GM23338 (cell line): ENCODE data around the gene SERINC5. TPM values are rescaled to one million over a fixed set of nuclear protein-coding genes. Genes with fewer than 3 reads are reported as not detected.

Experiments
- ATAC-seq: fragments of 200-7000 bp; cut with Tn5 transposase; 3 replicates; pipeline ENCODE4 v1.9.1; 2020
- DNase-seq: peaks from one replicate; pipeline ENCODE4 v3.0.0-alpha.2; 2015; ENCODE audit warnings: low spot score
- H2AFZ ChIP-seq: fragments of 200-600 bp; sonication (generic); 2 replicates; pipeline ENCODE4 v1.8.0; 2016; ENCODE audit warnings: antibody characterized with exemption, mild to moderate bottlenecking, moderate library complexity
- H3F3A ChIP-seq: fragments of 200-600 bp; sonication (generic); replicated peaks from 2 replicates; pipeline ENCODE4 v1.8.0; 2017; ENCODE audit warnings: antibody characterized with exemption, mixed run types, low read depth
- H3K27ac ChIP-seq: fragments of 200-600 bp; sonication (generic); 2 replicates; pipeline ENCODE4 v1.6.1; 2016; ENCODE audit warnings: low read depth
- H3K27me3 ChIP-seq: fragments of 200-600 bp; sonication (generic); 2 replicates; pipeline ENCODE4 v1.8.0; 2016; ENCODE audit warnings: mild to moderate bottlenecking, mixed run types, moderate library complexity; ENCODE audit not compliant: insufficient read depth
- H3K36me3 ChIP-seq: fragments of 200-600 bp; sonication (generic); 2 replicates; pipeline ENCODE4 v1.8.0; 2016; ENCODE audit warnings: mild to moderate bottlenecking; ENCODE audit not compliant: insufficient read depth
- H3K4me1 ChIP-seq: fragments of 200-600 bp; sonication (generic); 2 replicates; pipeline ENCODE4 v1.8.0; 2016; ENCODE audit warnings: mild to moderate bottlenecking, moderate library complexity; ENCODE audit not compliant: insufficient read depth
- H3K4me2 ChIP-seq: fragments of 200-600 bp; sonication (generic); 2 replicates; pipeline ENCODE4 v1.7.1; 2017; ENCODE audit warnings: mixed run types
- H3K4me3 ChIP-seq: fragments of 200-600 bp; sonication (generic); 2 replicates; pipeline ENCODE4 v1.6.1; 2016; ENCODE audit warnings: mixed run types
- H3K79me2 ChIP-seq: fragments of 200-600 bp; sonication (generic); replicated peaks from 2 replicates; pipeline ENCODE4 v1.8.0; 2017; ENCODE audit warnings: mild to moderate bottlenecking; ENCODE audit not compliant: insufficient read depth
- H3K9me2 ChIP-seq: fragments of 200-600 bp; sonication (generic); 2 replicates; pipeline ENCODE4 v1.8.0; 2017; ENCODE audit not compliant: insufficient read depth
- H4K20me1 ChIP-seq: fragments of 200-600 bp; sonication (generic); replicated peaks from 2 replicates; pipeline ENCODE4 v1.8.0; 2017; ENCODE audit warnings: mild to moderate bottlenecking; ENCODE audit not compliant: insufficient read depth
- H3K27ac Mint-ChIP-seq: 2 replicates; pipeline ENCODE4 v1.8.0; 2020; ENCODE audit warnings: inconsistent platforms, mild to moderate bottlenecking, moderate library complexity, mixed read lengths
- H3K27me3 Mint-ChIP-seq: 3 replicates; pipeline ENCODE4 v1.8.0; 2022; ENCODE audit warnings: low read depth, mild to moderate bottlenecking, moderate library complexity, mixed read lengths, inconsistent platforms; ENCODE audit not compliant: insufficient read depth, poor library complexity
- H3K36me3 Mint-ChIP-seq: 3 replicates; pipeline ENCODE4 v1.8.0; 2021; ENCODE audit warnings: low read depth, mild to moderate bottlenecking, inconsistent platforms, moderate library complexity, mixed read lengths
- H3K4me1 Mint-ChIP-seq: 3 replicates; pipeline ENCODE4 v1.8.0; 2020; ENCODE audit warnings: mild to moderate bottlenecking, inconsistent platforms, mixed read lengths
- H3K4me3 Mint-ChIP-seq: 3 replicates; pipeline ENCODE4 v1.8.0; 2021; ENCODE audit warnings: moderate library complexity, mild to moderate bottlenecking, inconsistent platforms, mixed read lengths
- H3K9me3 Mint-ChIP-seq: 3 replicates; pipeline ENCODE4 v1.8.0; 2020; ENCODE audit warnings: moderate library complexity, mild to moderate bottlenecking, inconsistent platforms, mixed read lengths
- CREB1 ChIP-seq: fragments of 250-450 bp; sonication (Bioruptor Pico); IDR thresholded peaks from 2 replicates; pipeline ENCODE4 v1.5.0; 2020; ENCODE audit warnings: low read depth, mild to moderate bottlenecking, moderate library complexity
- EZH2 ChIP-seq: fragments of 200-600 bp; sonication (generic); IDR thresholded peaks from one replicate; pipeline ENCODE4 v1.8.0; 2017; ENCODE audit warnings: antibody characterized with exemption, mild to moderate bottlenecking, low read depth; ENCODE audit not compliant: unreplicated experiment
- EZH2phosphoT487 ChIP-seq: fragments of 200-600 bp; sonication (generic); IDR thresholded peaks from one replicate; pipeline ENCODE4 v1.8.1; 2018; ENCODE audit warnings: antibody characterized with exemption; ENCODE audit not compliant: unreplicated experiment
- JUNB ChIP-seq: IDR thresholded peaks from one replicate; pipeline ENCODE4 v1.6.1; 2016; ENCODE audit warnings: antibody characterized with exemption; ENCODE audit not compliant: unreplicated experiment
- NANOG ChIP-seq: IDR thresholded peaks from 2 replicates; pipeline ENCODE4 v1.6.1; 2016; ENCODE audit warnings: antibody characterized with exemption, borderline replicate concordance
- POLR2AphosphoS5 ChIP-seq: IDR thresholded peaks from 2 replicates; pipeline ENCODE4 v1.6.1; 2016; ENCODE audit warnings: antibody characterized with exemption, low read depth
- STAT1 ChIP-seq: IDR thresholded peaks from one replicate; pipeline ENCODE4 v1.6.1; 2016; ENCODE audit warnings: antibody characterized with exemption; ENCODE audit not compliant: unreplicated experiment
- ZNF114 ChIP-seq: fragments of 250-450 bp; sonication (Bioruptor Pico); IDR thresholded peaks from 2 replicates; pipeline ENCODE4 v1.5.0; 2020; ENCODE audit warnings: mild to moderate bottlenecking, moderate library complexity
- ZNF331 ChIP-seq: fragments of 250-450 bp; sonication (Bioruptor Pico); IDR thresholded peaks from 2 replicates; pipeline ENCODE4 v1.5.0; 2020; ENCODE audit warnings: low read depth, mild to moderate bottlenecking, moderate library complexity
- ZNF462 ChIP-seq: fragments of 250-450 bp; sonication (Bioruptor Pico); IDR thresholded peaks from 2 replicates; pipeline ENCODE4 v1.5.0; 2020; ENCODE audit warnings: mild to moderate bottlenecking, moderate library complexity
- polyA plus RNA-seq: library from polyadenylated mRNA; unstranded; fragments of >200 nt; fragmentation: Nextera tagmentation; extraction: Ambion mirVana; gene quantifications from 2 replicates; pipeline ENCODE4 v1.2.1, GENCODE V29; 2016
- total RNA-seq: library from RNA; depleted of rRNA; stranded (reverse); fragments of >200 nt; shearing (Covaris generic); gene quantifications from 2 replicates; pipeline ENCODE4 v1.2.3, GENCODE V29; 2014
- TF ChIP-seq, protein P1 (sequence below), 2 experiments: fragments of 200-600 bp in 1 of 2; sonication (generic) in 1 of 2; conservative IDR thresholded peaks; 2 replicates each; pipeline versions ENCODE4 v1.5.1 to v1.6.1; 2016 to 2017; ENCODE audit warnings: antibody characterized with exemption in 2 of 2, low read depth in 2 of 2, mild to moderate bottlenecking in 2 of 2, moderate library complexity in 1 of 2
- TF ChIP-seq, protein P2 (sequence below): IDR thresholded peaks from 2 replicates; pipeline ENCODE4 v1.6.1; 2016; ENCODE audit warnings: antibody characterized with exemption
- TF ChIP-seq, protein P3 (sequence below): IDR thresholded peaks from one replicate; pipeline ENCODE4 v1.6.1; 2018; ENCODE audit warnings: antibody characterized with exemption; ENCODE audit not compliant: unreplicated experiment

SERINC5 gene
- total and polyA plus RNA-seq, 2 experiments from 2014 or later: 34.0 to 107 TPM

GRCh38 chr5:80090884-80091166 lies 165.0 kb downstream of the SERINC5 start:
- H3K36me3 Mint-ChIP-seq: 0 out of 3 replicates have a peak, but pooled peaks cover 3% of the 10 kb centered on the region
- Histone ChIP-seq H4K20me1 (no peaks in the 10 kb centered on the region), H3K27me3 (no peaks in the 10 kb centered on the region), H3K4me3 (no peak overlapping the region), H3K4me2 (no peak overlapping the region), H3K4me1 (peaks cover 5% of the 10 kb centered on the region; the same call in 1 of the 2 replicates), H3F3A (no peaks in the 10 kb centered on the region), H3K36me3 (no peaks in the 10 kb centered on the region), H3K79me2 (no peaks in the 10 kb centered on the region), H3K9me2 (no peaks in the 10 kb centered on the region), H2AFZ (no peak overlapping the region), H3K27ac (no peak overlapping the region)
- H3K27me3 Mint-ChIP-seq: peaks cover 9% of the 10 kb centered on the region
- H3K9me3 Mint-ChIP-seq: no peaks in the 10 kb centered on the region
- TF ChIP-seq, protein P1, sequence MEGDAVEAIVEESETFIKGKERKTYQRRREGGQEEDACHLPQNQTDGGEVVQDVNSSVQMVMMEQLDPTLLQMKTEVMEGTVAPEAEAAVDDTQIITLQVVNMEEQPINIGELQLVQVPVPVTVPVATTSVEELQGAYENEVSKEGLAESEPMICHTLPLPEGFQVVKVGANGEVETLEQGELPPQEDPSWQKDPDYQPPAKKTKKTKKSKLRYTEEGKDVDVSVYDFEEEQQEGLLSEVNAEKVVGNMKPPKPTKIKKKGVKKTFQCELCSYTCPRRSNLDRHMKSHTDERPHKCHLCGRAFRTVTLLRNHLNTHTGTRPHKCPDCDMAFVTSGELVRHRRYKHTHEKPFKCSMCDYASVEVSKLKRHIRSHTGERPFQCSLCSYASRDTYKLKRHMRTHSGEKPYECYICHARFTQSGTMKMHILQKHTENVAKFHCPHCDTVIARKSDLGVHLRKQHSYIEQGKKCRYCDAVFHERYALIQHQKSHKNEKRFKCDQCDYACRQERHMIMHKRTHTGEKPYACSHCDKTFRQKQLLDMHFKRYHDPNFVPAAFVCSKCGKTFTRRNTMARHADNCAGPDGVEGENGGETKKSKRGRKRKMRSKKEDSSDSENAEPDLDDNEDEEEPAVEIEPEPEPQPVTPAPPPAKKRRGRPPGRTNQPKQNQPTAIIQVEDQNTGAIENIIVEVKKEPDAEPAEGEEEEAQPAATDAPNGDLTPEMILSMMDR (conservative IDR thresholded peaks at IDR 0.05; ENCODE audit: low read depth in 2 of 2): no peak; a peak in 1 of 4 replicates
- TF ChIP-seq POLR2AphosphoS5 (no peak), ZNF462 (no peak), ZNF114 (CRISPR knock-in tag) (no peak), EZH2phosphoT487 (no peak), JUNB (no peak), EZH2 (no peak), ZNF331 (no peak), STAT1 (no peak), NANOG (no peak), CREB1 (CRISPR knock-in tag) (no peak)
- TF ChIP-seq, protein P2, sequence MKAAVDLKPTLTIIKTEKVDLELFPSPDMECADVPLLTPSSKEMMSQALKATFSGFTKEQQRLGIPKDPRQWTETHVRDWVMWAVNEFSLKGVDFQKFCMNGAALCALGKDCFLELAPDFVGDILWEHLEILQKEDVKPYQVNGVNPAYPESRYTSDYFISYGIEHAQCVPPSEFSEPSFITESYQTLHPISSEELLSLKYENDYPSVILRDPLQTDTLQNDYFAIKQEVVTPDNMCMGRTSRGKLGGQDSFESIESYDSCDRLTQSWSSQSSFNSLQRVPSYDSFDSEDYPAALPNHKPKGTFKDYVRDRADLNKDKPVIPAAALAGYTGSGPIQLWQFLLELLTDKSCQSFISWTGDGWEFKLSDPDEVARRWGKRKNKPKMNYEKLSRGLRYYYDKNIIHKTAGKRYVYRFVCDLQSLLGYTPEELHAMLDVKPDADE: no peak
- TF ChIP-seq, protein P3, sequence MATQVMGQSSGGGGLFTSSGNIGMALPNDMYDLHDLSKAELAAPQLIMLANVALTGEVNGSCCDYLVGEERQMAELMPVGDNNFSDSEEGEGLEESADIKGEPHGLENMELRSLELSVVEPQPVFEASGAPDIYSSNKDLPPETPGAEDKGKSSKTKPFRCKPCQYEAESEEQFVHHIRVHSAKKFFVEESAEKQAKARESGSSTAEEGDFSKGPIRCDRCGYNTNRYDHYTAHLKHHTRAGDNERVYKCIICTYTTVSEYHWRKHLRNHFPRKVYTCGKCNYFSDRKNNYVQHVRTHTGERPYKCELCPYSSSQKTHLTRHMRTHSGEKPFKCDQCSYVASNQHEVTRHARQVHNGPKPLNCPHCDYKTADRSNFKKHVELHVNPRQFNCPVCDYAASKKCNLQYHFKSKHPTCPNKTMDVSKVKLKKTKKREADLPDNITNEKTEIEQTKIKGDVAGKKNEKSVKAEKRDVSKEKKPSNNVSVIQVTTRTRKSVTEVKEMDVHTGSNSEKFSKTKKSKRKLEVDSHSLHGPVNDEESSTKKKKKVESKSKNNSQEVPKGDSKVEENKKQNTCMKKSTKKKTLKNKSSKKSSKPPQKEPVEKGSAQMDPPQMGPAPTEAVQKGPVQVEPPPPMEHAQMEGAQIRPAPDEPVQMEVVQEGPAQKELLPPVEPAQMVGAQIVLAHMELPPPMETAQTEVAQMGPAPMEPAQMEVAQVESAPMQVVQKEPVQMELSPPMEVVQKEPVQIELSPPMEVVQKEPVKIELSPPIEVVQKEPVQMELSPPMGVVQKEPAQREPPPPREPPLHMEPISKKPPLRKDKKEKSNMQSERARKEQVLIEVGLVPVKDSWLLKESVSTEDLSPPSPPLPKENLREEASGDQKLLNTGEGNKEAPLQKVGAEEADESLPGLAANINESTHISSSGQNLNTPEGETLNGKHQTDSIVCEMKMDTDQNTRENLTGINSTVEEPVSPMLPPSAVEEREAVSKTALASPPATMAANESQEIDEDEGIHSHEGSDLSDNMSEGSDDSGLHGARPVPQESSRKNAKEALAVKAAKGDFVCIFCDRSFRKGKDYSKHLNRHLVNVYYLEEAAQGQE: no peak
- peaks cover 7% of the 10 kb centered on the region; the same call in 2 of the 3 replicates for H3K4me1 Mint-ChIP-seq
- H3K4me3 Mint-ChIP-seq: no peak overlapping the region
- peak; percentile 23; the same call in 2 of the 3 replicates for ATAC-seq
- H3K27ac Mint-ChIP-seq: no peak overlapping the region
- peak; percentile 48 for DNase-seq
